Measurements from ENCODE around the gene UFC1. TPM values are rescaled to one million over a fixed set of nuclear protein-coding genes. Genes with fewer than 3 reads are reported as not detected.
A peak's percentile ranks its signal among the peaks of the same experiment; 100 is the strongest.

The UFC1 gene
- total and polyA plus RNA-seq, 2 of the 13 experiments (the other 11 are each of a cell fraction or from before 2014, with no cell fraction given): 72.8 to 85.2 TPM

GRCh38 chr1:161201836-161202712 lies 48.3 kb downstream of the UFC1 start, which contains the start of gene NDUFS2 (continued):
- TF ChIP-seq PBX3 (CRISPR knock-in tag; IDR thresholded peaks at IDR 0.05; ENCODE audit: borderline replicate concordance): no peak
- no peak for TF ChIP-seq MTA3 (CRISPR knock-in tag; IDR thresholded peaks at IDR 0.05)
- peak; percentile 99 for TF ChIP-seq HOXA3 (CRISPR knock-in tag; IDR thresholded peaks at IDR 0.05)
- TF ChIP-seq ZNF33B (CRISPR knock-in tag; IDR thresholded peaks at IDR 0.05): no peak
- peak; percentile 55; the same call in 1 of the 2 replicates for TF ChIP-seq DRAP1 (CRISPR knock-in tag; IDR thresholded peaks at IDR 0.05)
- TF ChIP-seq SALL1 (CRISPR knock-in tag; IDR thresholded peaks at IDR 0.05): peak; percentile 82
- no peak for TF ChIP-seq CEBPZ (IDR thresholded peaks at IDR 0.05; ENCODE audit: low read length)
- peak; percentile 19; the same call in 1 of the 2 replicates for TF ChIP-seq SIX4 (CRISPR knock-in tag; IDR thresholded peaks at IDR 0.05)
- no peak for TF ChIP-seq ZNF770 (CRISPR knock-in tag; IDR thresholded peaks at IDR 0.05)
- TF ChIP-seq ZNF530 (CRISPR knock-in tag; IDR thresholded peaks at IDR 0.05; ENCODE audit: low read depth): no peak
- peak; percentile 65; the same call in 1 of the 2 replicates for TF ChIP-seq ZZZ3 (CRISPR knock-in tag; IDR thresholded peaks at IDR 0.05; ENCODE audit: borderline replicate concordance)
- peak; percentile 95 for TF ChIP-seq BRD4 (CRISPR knock-in tag; IDR thresholded peaks at IDR 0.05)
- TF ChIP-seq TCF12 (IDR thresholded peaks at IDR 0.05): no peak
- TF ChIP-seq TCF12 (CRISPR knock-in tag; IDR thresholded peaks at IDR 0.05): no peak
- TF ChIP-seq KLF15 (CRISPR knock-in tag; IDR thresholded peaks at IDR 0.05; ENCODE audit: borderline replicate concordance): no peak
- peak; percentile 75 for TF ChIP-seq CREB1 (IDR thresholded peaks at IDR 0.05)
- TF ChIP-seq CREB1 (CRISPR knock-in tag; IDR thresholded peaks at IDR 0.05): peak; percentile 95
- TF ChIP-seq SALL2 (CRISPR knock-in tag; IDR thresholded peaks at IDR 0.05): 0 out of 2 replicates have a peak, but pooled peaks have one; percentile 11
- no peak for TF ChIP-seq ZNF430 (CRISPR knock-in tag; IDR thresholded peaks at IDR 0.05)
- no peak for TF ChIP-seq GTF2F1 (IDR thresholded peaks at IDR 0.05; ENCODE audit: low read length)
- TF ChIP-seq HHEX (CRISPR knock-in tag; IDR thresholded peaks at IDR 0.05): no peak
- no peak for TF ChIP-seq MTF1 (CRISPR knock-in tag; IDR thresholded peaks at IDR 0.05)
- TF ChIP-seq TARDBP (CRISPR knock-in tag; IDR thresholded peaks at IDR 0.05): peak; percentile 80
- peak; percentile 51 for TF ChIP-seq ERF (CRISPR knock-in tag; IDR thresholded peaks at IDR 0.05)
- no peak for TF ChIP-seq PAX8 (CRISPR knock-in tag; IDR thresholded peaks at IDR 0.05; ENCODE audit: borderline replicate concordance)

Measured in HepG2 (cell line).